ENCODE results near the gene RAB30.

DNA sequence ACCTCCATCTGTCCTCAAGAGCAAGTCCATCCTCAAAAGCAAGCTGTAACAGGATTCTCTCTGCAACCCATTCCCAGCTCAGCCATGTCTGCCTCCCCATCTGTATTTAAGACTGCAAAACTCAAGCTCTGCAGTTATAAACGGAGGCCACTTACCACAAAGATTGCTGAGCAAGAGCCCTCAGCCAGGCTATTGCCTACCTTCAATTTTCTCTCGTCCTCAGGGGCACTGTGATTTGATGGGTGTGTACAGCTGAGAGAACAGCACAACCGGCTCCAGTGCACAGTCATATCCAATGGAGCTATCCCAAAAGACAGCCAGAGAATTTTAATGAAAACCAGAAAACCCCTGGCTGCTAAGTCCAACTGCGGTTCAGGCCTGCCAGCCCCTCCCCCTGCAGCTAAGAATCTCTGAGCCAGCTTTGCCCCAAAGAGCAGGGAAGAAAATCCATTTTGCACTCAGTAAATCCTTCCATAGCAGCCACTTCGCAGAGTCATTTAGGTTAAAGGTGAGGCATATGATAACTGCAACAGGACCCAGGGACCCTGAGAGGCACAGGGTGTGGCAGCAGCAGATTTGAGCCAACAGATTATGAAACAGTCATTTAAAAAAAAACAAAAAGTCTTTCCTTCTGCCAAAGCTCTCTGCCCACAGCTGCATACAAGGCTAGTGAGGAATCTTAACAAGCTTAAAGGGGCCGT, 37.6 kb downstream of the RAB30 start:
- TF ChIP-seq POLR2A (IDR thresholded peaks at IDR 0.05) = no peak
- no peak for TF ChIP-seq CTCF (IDR thresholded peaks at IDR 0.05)
